Heart left ventricle (tissue), 16 donors: ENCODE data around the gene CDCA3. TPM values are rescaled to one million over a fixed set of nuclear protein-coding genes. Genes with fewer than 3 reads are reported as not detected.

ENCODE experiments used
- ATAC-seq, 4 donors: fragments of 200-7000 bp; cut with Tn5 transposase; one replicate each; pipeline ENCODE4 v1.9.1; 2020 to 2022; ENCODE audit warnings: moderate library complexity in 4 of 4, mild to moderate bottlenecking in 3 of 4, moderate number of reproducible peaks in 1 of 4
- DNase-seq, 5 donors: peaks; one replicate each; pipeline ENCODE4 v3.0.0-alpha.2; 2020
- H3K27ac ChIP-seq, 12 donors: fragments of 200-600 bp; sonication (generic) in 4 of 12; one replicate each; pipeline versions ENCODE4 v1.5.0 to v1.8.0; 2016 to 2022; ENCODE audit warnings: mild to moderate bottlenecking in 2 of 12
- H3K27me3 ChIP-seq, 9 donors: fragments of 200-600 bp; sonication (generic) in 2 of 9; one replicate each; pipeline versions ENCODE4 v1.5.1 to v1.8.0; 2016 to 2022; ENCODE audit warnings: mild to moderate bottlenecking in 3 of 9
- H3K36me3 ChIP-seq, 9 donors: fragments of 200-600 bp; sonication (generic) in 2 of 9; one replicate each; pipeline versions ENCODE4 v1.5.0 to v1.8.0; 2018 to 2022; ENCODE audit warnings: mild to moderate bottlenecking in 2 of 9
- H3K4me1 ChIP-seq, 12 donors: fragments of 200-600 bp; sonication (generic) in 4 of 12; one replicate each; pipeline versions ENCODE4 v1.5.0 to v1.8.0; 2016 to 2022; ENCODE audit warnings: mild to moderate bottlenecking in 3 of 12
- H3K4me3 ChIP-seq, 12 donors: fragments of 200-600 bp; sonication (generic) in 4 of 12; one replicate each; pipeline versions ENCODE4 v1.5.0 to v1.8.0; 2017 to 2022; ENCODE audit warnings: mild to moderate bottlenecking in 9 of 12, moderate library complexity in 4 of 12
- H3K9me3 ChIP-seq, 12 donors: fragments of 200-600 bp; sonication (generic) in 4 of 12; one replicate each; pipeline versions ENCODE4 v1.5.0 to v1.8.0; 2016 to 2022; ENCODE audit warnings: mild to moderate bottlenecking in 1 of 12
- POLR2A ChIP-seq, 2 donors: fragments of 450-650 bp; IDR thresholded peaks; one replicate each; pipeline ENCODE4 v1.6.1; 2017; ENCODE audit warnings: antibody characterized with exemption in 2 of 2, mild to moderate bottlenecking in 2 of 2, moderate library complexity in 2 of 2
- WGBS, 4 donors: extraction: QIAGEN DNeasy Blood & Tissue Kit in 2 of 4; methylation state at CpG; one replicate each; pipeline versions ENCODE4 v1.1.5 to v1.1.7; 2013 to 2018; 5-methylcytosine and 5-hydroxymethylcytosine counted together
- intact Hi-C, 10 donors: fragments of 100-400 bp; cut with DNase I; formaldehyde crosslinking; loops; one replicate each; pipeline versions ENCODE4 v1.11.1 to v1.14.2; 2022
- long read RNA-seq, 3 donors: library from polyadenylated mRNA; unstranded; transcript quantifications; one replicate each; pipeline ENCODE4 v2.0.0, GENCODE V29; 2020 to 2021
- polyA plus RNA-seq, 2 donors: library from polyadenylated mRNA; stranded (reverse); fragments of 200-250 nt; gene quantifications; one replicate each; pipeline ENCODE4 v1.2.3, GENCODE V29; 2013
- total RNA-seq, 9 donors: library from RNA; depleted of rRNA in 2 of 9; stranded (reverse); fragments of >200 nt in 2 of 9; fragmentation: NEBNext Ultra II Directional in 3 of 9; extraction: Animal tissue kit (Norgen Biotek cat#: 25700) in 3 of 9; gene quantifications; one replicate each; pipeline versions ENCODE4 v1.1.0 to v1.2.4, GENCODE V29; 2016 to 2023
- TF ChIP-seq, protein P1 (sequence below), 12 donors: fragments of 200-600 bp; sonication (generic) in 4 of 12; IDR thresholded peaks; one replicate each; pipeline versions ENCODE4 v1.5.0 to v1.8.0; 2018 to 2022; ENCODE audit warnings: antibody characterized with exemption in 12 of 12, mild to moderate bottlenecking in 5 of 12
- donor health status: ischemic (EF 13 %, LVEDD 7.1; RV severe dilation, severe dysfunction).
- donor health status: healthy with polysubstance abuse.
- donor health status: DM: no; HTN: yes; CAD: no.
- donor health status: DM: no; HTN: no; CAD: no.
- donor health status: ischemic (EF 25% LVEDD 6.9; RV normal size, moderate dysfunction).
- donor health status: ischemic (EF 25% LVEDD 5.7; RV mildly dilated, moderate dysfunction).
- donor health status: healthy.
- donor health status: DM: yes; HTN: yes; CAD: no.
- donor health status: ischemic (EF 35%, LVEDD 5.7; RV mildly dilated, moderate dysfunction).
- donor health status: nonischemic (EF 11% LVEDD 7.7; RV severe dilation, severe dysfunction).
- donor health status: DM: yes; HTN: yes; CAD: no.
- donor health status: PGD.
- donor health status: ischemic (EF 29% LVEDD 5.4; RV normal size, mild dysfunction).
- donor health status: nonischemic (EF 23%, LVEDD 6.1; RV moderate dilation, normal function).

Gene CDCA3
- total RNA-seq (1 to 10 TPM in 1 of 9 donors, under 1 TPM in 7, not detected in 1; 0.44 to 8.3 (median 0.96) TPM), polyA plus RNA-seq (under 1 TPM; 0.42 to 0.65 TPM)
- long read RNA-seq, donor 1, partial matches to known transcripts, result 0 of 12 reads
- long read RNA-seq, donor 1, other reads (novel, unspliced or antisense), result 12 of 12 reads
- long read RNA-seq, donor 2, partial matches to known transcripts, result 0 of 4 reads
- long read RNA-seq, donor 2, other reads (novel, unspliced or antisense), result 3 of 4 reads
- long read RNA-seq, donor 3, partial matches to known transcripts, result 0 of 3 reads
- long read RNA-seq, donor 3, other reads (novel, unspliced or antisense), result 3 of 3 reads

DNA sequence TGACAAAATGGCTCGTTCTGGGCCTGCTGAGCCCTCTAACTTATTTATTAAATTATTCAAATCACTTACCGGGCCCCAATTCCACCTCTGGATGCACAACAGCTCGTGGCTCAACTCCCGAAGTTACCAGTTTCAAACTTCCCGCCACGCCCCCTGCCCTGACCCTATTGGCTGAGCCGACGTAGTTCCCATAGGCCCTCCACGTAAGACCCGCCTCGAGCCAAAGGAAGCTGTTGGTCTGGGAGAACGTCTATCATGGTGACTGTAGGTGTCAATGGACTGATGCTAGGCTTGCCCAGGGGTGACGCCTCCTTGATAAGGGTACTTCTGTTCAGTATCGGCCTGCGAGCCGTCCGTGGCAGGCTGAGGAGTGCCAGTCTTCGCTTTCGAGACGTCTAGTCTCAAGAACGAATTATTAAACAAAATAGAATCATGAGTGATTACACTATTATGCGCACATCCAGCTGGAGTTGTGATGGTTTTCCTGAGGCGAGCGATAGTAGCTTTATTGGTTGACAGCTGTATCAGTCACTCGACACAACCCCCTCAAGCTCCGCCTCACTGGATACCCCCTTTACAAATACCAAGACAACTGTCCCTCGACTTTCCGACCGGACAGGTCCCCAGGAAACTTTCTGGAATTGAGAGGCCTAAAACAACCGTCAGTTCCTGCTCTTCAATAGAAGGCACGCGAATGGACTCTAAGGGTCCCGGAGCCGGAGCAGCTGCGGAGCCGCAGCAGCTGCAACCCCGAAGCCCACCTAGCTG lies at the start of gene CDCA3:
TSS of gene CDCA3 (minus strand) at position 134 of the 768 bp plus-strand sequence. CDS start 334 bp downstream, outside the sequence.
- Histone ChIP-seq H3K36me3 (peaks cover 0 to 47% (median 36%) of the 10 kb centered on the region in 9 donors), H3K4me1 (peaks cover 0 to 22% (median 14%) of the 10 kb centered on the region in 12 donors), H3K9me3 (no peaks in the 10 kb centered on the region), H3K27ac (peak within 1 kb of the TSS; percentile 64 to 99 (median 94)), H3K27me3 (no peaks in the 10 kb centered on the region), H3K4me3 (peak within 1 kb of the TSS; percentile 50 to 83 (median 72))
- TF ChIP-seq POLR2A (IDR thresholded peaks at IDR 0.05), result peak; percentile 83 to 86
- TF ChIP-seq, protein P1, sequence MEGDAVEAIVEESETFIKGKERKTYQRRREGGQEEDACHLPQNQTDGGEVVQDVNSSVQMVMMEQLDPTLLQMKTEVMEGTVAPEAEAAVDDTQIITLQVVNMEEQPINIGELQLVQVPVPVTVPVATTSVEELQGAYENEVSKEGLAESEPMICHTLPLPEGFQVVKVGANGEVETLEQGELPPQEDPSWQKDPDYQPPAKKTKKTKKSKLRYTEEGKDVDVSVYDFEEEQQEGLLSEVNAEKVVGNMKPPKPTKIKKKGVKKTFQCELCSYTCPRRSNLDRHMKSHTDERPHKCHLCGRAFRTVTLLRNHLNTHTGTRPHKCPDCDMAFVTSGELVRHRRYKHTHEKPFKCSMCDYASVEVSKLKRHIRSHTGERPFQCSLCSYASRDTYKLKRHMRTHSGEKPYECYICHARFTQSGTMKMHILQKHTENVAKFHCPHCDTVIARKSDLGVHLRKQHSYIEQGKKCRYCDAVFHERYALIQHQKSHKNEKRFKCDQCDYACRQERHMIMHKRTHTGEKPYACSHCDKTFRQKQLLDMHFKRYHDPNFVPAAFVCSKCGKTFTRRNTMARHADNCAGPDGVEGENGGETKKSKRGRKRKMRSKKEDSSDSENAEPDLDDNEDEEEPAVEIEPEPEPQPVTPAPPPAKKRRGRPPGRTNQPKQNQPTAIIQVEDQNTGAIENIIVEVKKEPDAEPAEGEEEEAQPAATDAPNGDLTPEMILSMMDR (IDR thresholded peaks at IDR 0.05), result no peak
- WGBS, 4 donors, result 0 to 1% (median 0%) methylated on average over 33 to 37 of the region's 37 CpGs
- DNase-seq (peak; percentile 94 to 98 (median 96)), ATAC-seq (peak; percentile 75 to 81 (median 78))
- intact Hi-C loops, result no loop called here

DNA sequence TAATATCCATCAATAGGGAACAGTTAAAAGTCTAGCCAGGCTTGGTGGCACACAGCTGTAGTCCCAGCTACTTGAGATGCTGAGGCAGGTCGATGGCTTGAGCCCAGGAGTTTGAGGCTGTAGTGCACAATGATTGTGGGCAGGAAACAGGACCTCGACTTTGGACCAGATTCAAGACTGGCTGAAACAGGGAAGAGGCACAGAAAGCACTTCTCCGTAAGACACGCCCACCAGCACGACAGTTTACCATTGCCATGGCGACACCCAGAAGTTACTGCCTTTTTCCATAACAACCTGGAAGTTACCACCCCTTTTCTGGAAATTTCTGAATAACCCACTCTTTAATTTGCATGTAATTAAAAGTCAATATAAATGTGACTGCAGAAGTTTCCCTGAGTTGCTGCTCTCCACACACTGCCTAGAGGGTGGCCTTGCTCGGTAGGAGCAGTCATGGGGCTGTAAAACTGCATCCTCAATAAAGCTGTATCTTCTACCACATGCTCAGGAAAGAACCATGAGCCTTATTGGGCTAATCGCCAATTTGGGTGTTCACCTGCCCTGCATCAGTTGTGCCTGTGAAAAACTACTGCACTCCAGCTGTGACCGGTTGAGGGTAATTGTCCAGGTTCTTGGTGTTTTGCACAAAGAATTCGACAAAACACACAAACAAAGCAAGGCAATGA lies 48.9 kb upstream of the CDCA3 start:
- Histone ChIP-seq H3K4me1 (peaks cover 0 to 19% (median 7%) of the 10 kb centered on the region in 12 donors), H3K9me3 (no peaks in the 10 kb centered on the region), H3K36me3 (no peaks in the 10 kb centered on the region), H3K27me3 (no peaks in the 10 kb centered on the region), H3K27ac (peak overlapping the region in 1 of 12 donors; percentile 38), H3K4me3 (no peak overlapping the region)
- no peak for TF ChIP-seq POLR2A (IDR thresholded peaks at IDR 0.05)
- TF ChIP-seq, protein P1 (IDR thresholded peaks at IDR 0.05), result no peak
- peak in 4 of 5 donors; percentile 55 to 69 (median 68) for DNase-seq
- peak in 2 of 4 donors; percentile 35 to 53 for ATAC-seq
- intact Hi-C loops, result no loop called here
- 55 to 61% (median 57%) methylated on average over 10 of the region's 10 CpGs for WGBS, 4 donors

DNA sequence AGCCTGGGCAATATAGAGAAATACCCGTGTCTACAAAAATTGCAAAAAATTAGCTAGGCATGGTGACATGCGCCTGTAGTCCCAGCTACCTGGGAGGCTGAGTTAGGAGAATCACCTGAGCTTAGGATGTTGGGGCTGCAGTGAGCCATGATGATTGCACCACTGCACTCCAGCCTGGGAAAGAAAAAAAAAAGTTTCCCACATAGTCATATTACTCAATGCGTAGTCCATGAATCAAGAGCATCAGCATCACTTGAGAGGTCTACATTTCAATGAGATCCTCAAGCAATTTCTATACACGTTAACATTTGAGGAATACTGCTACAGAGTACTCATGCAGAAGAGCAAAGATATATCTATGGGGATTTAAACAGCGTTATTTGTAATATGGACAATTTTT lies 48.3 kb upstream of the CDCA3 start:
- no peak overlapping the region for H3K4me3 ChIP-seq
- H3K9me3 ChIP-seq, result no peaks in the 10 kb centered on the region
- DNase-seq (no peak), ATAC-seq (no peak)
- TF ChIP-seq, protein P1 (IDR thresholded peaks at IDR 0.05), result no peak
- TF ChIP-seq POLR2A (IDR thresholded peaks at IDR 0.05), result no peak
- peaks cover 0 to 17% (median 5%) of the 10 kb centered on the region in 12 donors for H3K4me1 ChIP-seq
- no peaks in the 10 kb centered on the region for H3K27me3 ChIP-seq
- intact Hi-C loops, result no loop called here
- no peak overlapping the region for H3K27ac ChIP-seq
- WGBS, 4 donors, result 70 to 83% (median 78%) methylated on average over 5 of the region's 5 CpGs
- H3K36me3 ChIP-seq, result no peaks in the 10 kb centered on the region
